GM19351 (cell line): Measurements from ENCODE around the gene MYO15B.

Experiments
- ATAC-seq: cut with Tn5 transposase; IDR thresholded peaks from one replicate; pipeline ENCODE4 v1.9.1; 2021; ENCODE audit warnings: mild to moderate bottlenecking, moderate library complexity; ENCODE audit not compliant: unreplicated experiment

MYO15B gene

GRCh38 chr17:75587675-75588595 lies at the start of gene MYO15B:
MYO15B (plus strand) TSS chr17:75587800; CDS start chr17:75588058, 258 bp downstream.
- ATAC-seq: no peak

- no peak for ATAC-seq
Observed at GRCh38 chr17:75539967-75540729, 47.5 kb upstream of the MYO15B start.

- ATAC-seq: no peak
Observed at GRCh38 chr17:75540923-75541503, 46.6 kb upstream of the MYO15B start.

GRCh38 chr17:75542229-75542628 lies 45.4 kb upstream of the MYO15B start:
- no peak for ATAC-seq

- ATAC-seq: no peak
Observed at GRCh38 chr17:75542728-75543336, 44.8 kb upstream of the MYO15B start.

- no peak for ATAC-seq
Observed at GRCh38 chr17:75544250-75544649, 43.4 kb upstream of the MYO15B start.

GRCh38 chr17:75546181-75546580 lies 41.4 kb upstream of the MYO15B start:
- ATAC-seq: no peak

GRCh38 chr17:75547091-75547490 lies 40.5 kb upstream of the MYO15B start:
- no peak for ATAC-seq

GRCh38 chr17:75548813-75549212 lies 38.8 kb upstream of the MYO15B start:
- no peak for ATAC-seq

- no peak for ATAC-seq
Observed at GRCh38 chr17:75549246-75550138, 38.1 kb upstream of the MYO15B start.

- no peak for ATAC-seq
Observed at GRCh38 chr17:75550139-75550465, 37.5 kb upstream of the MYO15B start.

GRCh38 chr17:75551266-75551665 lies 36.3 kb upstream of the MYO15B start:
- ATAC-seq: no peak

- no peak for ATAC-seq
Observed at GRCh38 chr17:75552425-75553294, 34.9 kb upstream of the MYO15B start.

- no peak for ATAC-seq
Observed at GRCh38 chr17:75553295-75554110, 34.1 kb upstream of the MYO15B start.

GRCh38 chr17:75555679-75556153 lies 31.9 kb upstream of the MYO15B start:
- no peak for ATAC-seq

GRCh38 chr17:75557075-75557851 lies 30.3 kb upstream of the MYO15B start:
- no peak for ATAC-seq

GRCh38 chr17:75557852-75558665 lies 29.5 kb upstream of the MYO15B start:
- no peak for ATAC-seq
